Transverse colon (tissue), 4 donors: ENCODE data around the gene BTRC.

Experiments
- CTCF ChIP-seq, 5 experiments: fragments of 200-600 bp in 3 of 5; fragments of 450-650 bp in 2 of 5; sonication (generic) in 3 of 5; IDR thresholded peaks; 1 replicate in 2 of 5; 2 replicates in 3 of 5; pipeline ENCODE4 v1.5.1; 2016 to 2017; ENCODE audit warnings: antibody characterized with exemption in 5 of 5, inconsistent platforms in 3 of 5, mild to moderate bottlenecking in 2 of 5, moderate library complexity in 1 of 5
- EP300 ChIP-seq: sonication (generic); formaldehyde crosslinking; IDR thresholded peaks from one replicate; pipeline ENCODE4 v1.6.1; 2017; ENCODE audit warnings: antibody characterized with exemption, low read depth
- POLR2A ChIP-seq: fragments of 450-650 bp; IDR thresholded peaks from one replicate; pipeline ENCODE4 v1.6.1; 2016; ENCODE audit warnings: antibody characterized with exemption, mild to moderate bottlenecking, moderate library complexity
- POLR2AphosphoS5 ChIP-seq, 3 donors: sonication (generic); formaldehyde crosslinking; IDR thresholded peaks; one replicate each; pipeline ENCODE4 v1.6.1; 2016; ENCODE audit warnings: antibody characterized with exemption in 3 of 3

GRCh38 chr10:101538446-101538845 lies 184.5 kb downstream of the BTRC start:
- TF ChIP-seq CTCF (IDR thresholded peaks at IDR 0.05) (no peak), EP300 (no peak), POLR2AphosphoS5 (IDR thresholded peaks at IDR 0.05) (no peak), POLR2A (no peak)
